Hematopoietic multipotent progenitor cell treated with erythropoietin and hydrocortisone succinate and interleukin-3 and kit ligand, for 15 days (in vitro differentiated cells): Measurements from ENCODE around the gene JARID2.

Experiments
- DNase-seq: peaks from one replicate; pipeline ENCODE4 v3.0.0-alpha.2; 2015; ENCODE audit warnings: low spot score

The JARID2 gene

DNA sequence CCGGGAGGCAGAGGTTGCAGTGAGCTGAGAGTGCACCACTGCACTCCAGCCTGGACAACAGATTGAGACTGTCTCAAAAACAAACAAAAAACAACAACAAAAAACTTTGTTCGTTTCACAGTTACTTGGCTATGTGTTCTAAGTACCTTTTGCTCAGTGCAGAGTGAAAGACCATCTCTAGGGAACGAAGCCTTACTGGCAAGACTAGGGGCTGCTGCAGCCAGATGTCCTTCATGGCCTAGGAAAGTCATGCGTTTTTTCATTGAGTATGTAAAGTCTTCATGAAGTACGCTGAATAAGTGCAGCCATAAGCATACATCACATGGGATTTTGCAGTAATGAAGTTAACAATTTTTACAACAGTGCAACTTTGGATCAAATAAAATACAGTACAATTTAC lies 111.1 kb downstream of the JARID2 start:
- DNase-seq: no peak

DNA sequence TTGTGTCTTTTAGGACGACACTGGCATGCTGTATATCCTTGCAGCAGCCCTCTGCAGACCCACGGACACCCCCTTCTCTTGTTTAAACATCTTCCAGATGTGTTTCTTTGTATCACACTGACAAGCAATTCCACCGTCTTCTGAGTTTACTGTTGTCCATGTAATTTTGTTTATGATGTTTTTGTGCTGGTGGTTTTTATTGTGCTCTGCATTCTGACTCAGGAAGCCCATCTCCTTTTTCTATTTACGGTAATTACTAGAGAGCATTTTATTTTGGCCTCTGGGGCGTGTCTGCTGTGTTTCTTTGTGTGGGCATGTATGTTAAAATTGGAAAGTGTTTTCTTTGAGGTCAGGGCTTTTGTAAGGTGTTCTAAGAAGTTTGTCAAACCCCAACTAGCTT lies 111.9 kb downstream of the JARID2 start:
- no peak for DNase-seq

DNA sequence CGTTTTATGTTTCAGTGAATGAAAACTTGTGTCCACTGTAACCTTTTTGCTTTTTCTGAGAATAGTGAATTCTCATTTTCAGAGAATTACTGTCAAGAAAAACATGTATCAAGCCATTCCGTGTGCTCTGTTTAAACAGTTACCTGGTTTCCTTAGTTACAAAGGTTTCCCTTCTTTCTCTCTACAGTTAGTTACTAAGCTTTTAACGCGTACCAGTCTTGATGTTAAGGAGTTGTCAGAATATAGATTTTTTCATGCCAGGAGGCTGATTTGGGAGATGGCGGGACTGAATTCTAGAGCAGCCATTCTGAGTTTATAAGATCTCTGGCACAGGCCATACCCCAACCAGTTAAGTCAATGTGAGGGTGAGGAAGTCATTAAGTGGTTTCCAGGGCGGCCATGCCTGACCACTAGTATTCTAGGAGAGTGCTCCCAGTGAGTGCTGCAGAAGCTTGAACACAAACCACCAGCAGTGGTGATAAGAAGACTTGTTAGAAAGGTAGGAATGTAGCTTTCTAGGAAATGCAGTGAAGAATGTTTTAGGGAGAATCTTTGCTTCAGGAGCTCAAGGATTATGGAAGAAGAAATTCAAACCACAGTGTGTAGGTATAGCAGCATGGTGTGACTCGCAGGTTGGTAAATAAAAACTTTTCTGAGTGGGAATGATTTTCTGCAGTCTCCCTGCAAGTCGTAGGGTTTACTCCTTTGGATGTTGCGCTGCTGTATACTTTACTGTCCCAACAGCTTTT lies 112.9 kb downstream of the JARID2 start:
- DNase-seq: no peak

DNA sequence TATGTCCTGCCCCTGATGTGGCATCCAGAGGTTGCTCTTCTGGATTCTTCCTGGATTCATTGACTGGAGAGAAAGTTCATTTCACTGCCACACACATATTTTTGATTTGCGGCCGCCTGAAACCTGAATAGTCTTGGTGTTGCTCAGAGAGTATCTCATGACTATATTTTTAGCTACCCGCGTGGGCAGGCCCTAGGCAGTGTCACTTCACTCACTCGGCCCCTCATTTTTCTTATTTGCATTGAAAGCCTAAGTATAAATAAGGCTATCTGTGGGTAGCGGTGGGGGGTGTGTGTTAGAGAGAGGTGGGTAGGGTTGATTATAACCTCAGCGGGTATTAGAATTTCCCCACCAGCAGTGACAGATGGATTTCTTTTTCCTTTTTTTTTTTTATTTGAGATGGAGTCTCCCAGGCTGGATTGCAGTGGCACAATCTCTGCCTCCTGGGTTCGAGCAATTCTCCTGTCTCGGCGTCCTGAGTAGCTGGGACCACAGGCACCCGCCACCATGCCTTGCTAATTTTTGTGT lies 113.5 kb downstream of the JARID2 start:
- no peak for DNase-seq

DNA sequence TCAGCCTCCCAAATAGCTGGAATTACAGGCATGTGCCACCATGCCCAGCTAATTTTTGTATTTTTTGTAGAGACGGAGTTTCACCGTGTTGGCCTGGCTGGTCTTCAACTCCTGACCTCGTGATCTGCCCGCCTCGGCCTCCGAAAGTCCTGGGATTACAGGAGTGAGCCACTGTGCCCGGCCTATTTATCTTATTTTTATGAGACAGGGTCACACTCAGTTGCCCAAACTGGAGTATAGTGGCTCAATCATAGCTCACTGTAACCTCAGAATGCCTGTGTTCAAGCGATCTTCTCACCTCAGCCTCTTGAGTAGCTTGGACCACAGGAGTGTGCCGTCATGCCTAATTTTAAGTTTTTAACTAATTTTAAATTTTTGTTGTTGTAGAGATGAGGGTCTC lies 114.4 kb downstream of the JARID2 start:
- DNase-seq: no peak

DNA sequence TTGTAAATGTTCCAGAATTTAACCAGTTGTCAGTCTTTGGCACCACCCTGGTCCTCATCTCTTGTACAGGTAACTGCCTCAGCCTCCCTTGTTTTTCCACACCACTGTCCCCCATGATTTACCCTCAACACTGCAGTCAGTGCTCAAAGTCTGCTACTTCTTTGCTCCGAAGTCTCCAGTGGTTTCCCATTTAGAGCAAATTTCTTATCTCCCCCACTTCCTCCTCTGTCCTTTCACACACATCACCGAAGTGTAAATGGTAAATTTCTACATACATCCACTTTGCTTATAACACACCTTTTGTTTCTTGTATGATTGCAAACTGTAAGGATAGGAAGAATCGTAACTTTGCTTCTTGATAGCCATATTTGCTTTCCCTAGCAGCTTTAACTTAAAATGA lies 115.3 kb downstream of the JARID2 start:
- no peak for DNase-seq

DNA sequence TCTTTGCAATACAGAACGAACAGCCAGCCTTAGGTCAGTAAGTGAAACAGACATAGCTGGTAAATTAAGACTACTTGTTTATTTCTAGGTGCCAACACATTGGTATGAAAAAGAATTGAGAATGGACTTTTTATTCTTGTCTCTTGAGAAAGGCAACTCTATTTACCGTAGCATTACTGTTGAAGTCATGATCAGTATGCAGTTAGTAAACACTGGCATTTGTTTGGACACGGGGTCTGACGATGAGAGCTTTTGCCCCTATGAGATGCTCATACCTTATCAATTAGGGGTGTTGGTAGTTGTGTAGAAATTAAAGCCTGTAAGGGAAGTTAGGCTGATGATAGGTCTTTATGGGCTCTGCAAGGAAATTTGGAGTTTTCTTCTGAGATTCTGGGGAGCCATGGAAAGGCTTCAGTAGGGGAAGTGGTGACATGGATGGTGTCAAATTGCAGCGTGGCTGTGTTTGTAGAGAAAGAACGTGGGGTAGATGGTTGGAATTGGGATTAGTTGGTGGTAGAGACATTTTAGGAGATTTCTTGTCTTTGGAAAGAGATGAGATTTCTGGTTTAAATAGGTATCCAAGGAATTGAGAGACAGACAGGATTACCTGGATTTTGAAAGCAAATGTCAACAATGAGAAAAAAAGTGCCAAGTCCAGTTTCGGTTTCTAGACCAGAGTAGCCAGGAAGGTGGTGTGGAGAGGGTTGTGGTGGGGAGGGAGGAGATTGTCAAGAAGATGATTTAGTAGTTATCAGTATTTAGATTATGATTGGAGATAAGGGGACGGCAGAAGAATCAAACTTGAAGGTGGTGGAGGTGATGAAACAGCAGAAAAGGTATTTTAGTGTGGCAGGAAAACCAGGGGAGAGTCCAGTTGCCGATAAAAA lies 116.6 kb downstream of the JARID2 start:
- no peak for DNase-seq

DNA sequence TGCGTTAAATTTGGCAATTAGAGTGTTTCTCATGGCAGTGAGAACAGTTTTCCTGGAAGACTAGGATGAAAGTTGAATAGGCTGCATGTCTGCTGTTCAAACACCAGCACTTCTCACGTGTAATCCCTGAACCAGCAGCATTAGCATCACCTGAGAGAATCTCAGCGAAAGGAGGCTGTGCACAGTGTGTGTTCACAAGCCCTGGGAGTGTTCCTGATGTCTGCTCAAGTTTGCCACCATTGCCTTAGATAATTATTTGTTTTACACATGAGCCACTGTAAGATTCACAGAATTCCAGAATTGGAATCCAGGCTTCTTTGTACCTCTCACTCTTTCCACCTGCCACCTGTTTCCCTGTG lies 117.3 kb downstream of the JARID2 start:
- no peak for DNase-seq

DNA sequence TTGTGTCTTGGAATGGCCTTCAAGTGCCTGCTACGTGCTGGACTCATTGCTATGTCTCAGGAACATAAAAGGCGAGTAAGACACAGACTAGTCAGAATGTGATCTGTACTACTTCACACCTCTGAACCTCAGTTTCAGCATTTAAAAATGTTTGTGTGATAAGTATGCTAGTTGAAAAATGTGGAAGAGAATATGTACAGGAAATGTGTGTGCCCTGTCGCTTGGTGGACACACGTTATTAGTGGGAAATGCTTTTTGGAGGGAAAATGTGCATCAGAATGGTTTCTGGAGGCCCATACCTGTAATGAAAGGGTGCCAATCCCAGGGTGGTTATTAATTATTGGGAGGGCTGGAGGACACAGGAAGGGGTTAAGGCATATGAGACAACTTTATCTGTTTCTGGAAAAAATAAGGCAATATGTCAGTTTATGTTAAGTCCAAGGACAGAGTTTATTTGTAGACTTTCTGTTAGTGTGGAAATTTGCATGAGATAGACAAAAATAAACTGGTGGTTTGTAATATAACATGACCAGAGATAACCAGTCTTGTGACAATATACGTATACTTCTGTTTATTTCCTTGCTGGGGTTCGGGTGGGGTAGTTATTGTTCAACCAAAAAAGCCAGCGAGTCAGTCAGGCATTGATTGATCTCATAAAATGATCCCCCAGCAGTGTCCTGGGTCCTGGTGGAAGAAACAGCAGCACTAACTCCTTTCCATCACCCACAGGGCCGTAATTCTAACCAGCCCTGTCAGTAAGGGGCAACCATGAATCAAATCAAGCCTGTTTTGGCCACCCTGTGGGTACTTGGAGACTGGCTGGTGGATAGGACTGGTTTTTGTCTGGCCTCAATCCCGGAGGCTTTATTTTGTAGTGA lies 117.9 kb downstream of the JARID2 start:
- DNase-seq: no peak

DNA sequence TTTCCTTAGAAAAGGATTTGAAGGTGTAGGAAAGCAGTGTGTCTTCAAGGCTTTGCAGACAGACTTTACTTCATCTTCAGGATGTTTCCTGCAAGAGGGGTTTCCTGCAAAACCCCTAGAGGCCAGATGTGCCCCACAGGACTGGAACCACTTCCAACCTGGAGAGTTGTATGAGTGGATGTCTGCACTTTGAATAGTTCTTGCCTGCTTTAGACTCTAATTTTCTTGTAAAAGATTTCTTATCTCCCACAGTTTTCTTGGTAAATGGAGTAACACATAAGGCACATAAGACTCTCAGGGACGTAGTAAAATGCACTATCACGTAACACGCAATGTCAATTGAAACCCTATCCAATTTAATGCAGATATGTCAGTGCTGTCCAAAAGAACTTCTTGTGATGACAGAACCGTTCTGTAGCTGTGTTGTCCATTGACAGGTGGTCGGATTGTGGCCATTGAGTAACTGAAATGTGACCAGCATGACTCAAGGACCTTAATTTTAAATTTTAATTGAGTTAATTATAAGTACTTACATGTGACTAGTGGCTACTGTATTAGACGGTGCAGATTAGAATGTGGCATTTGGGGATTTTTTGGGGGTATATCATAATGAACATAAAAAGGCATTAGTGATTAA lies 118.7 kb downstream of the JARID2 start:
- no peak for DNase-seq

DNA sequence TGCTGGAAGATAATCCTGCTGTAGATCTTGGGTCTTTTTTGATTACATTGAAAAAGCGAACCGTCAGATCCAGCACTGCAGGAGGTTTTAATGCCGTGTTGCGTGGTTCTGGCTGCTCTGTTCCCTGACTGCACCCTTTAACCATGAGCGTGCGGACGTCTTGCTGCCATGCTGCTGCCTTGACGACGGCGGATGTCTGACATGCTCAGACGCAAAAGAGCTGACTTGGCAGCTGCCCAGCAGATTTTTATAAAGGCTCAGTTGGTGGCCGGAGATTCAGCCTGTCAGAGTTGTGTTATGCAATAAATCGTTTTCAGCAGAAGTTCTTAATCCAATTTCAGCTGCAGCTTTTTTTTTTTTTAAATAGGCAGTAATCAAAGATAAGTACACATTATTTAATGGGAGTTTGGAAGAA lies 119.4 kb downstream of the JARID2 start:
- DNase-seq: peak; percentile 82

DNA sequence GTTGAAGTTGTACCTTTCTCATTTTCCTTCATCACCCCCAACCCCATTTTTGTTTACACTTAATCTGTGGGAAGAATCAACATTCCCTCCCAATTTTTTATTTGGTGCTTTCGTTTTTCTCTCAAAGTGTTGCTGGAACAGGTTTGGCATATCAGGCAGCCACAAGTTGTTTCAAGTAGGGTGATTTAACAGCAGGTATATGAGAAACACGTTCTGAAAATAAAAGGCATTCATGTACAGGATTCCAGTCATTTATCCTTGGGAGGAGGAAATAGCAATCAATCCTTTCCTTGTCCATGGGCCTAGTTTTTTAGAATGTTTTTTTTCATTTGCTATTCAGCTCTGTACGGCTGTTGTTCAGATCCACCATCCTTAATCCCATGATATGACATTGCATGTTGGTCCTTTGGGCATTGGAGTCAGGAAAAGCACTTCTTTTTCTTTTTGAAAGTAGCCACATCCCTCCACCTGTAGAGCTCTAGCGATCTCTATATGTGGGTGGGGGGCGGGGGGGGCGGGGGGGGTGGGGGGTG lies 120.2 kb downstream of the JARID2 start:
- DNase-seq: no peak

DNA sequence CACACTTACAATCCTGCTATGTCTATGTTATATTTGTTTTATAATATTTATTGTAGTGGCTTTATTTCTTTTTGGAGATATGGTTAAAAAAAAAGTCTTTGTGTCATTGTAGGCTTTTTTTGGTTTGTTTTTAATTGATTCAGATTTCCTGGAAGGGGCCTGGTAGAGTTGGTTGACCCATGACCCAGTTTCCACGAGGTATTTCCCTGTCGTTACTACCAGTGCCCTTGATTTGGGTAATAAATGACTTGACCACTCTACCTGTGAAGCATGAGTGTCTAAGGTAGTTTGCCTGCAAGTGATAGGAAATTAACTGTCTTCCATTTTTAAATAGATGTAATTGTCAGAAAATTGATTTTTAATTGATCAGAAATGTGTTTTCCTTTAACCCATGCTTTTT lies 121.0 kb downstream of the JARID2 start:
- no peak for DNase-seq

DNA sequence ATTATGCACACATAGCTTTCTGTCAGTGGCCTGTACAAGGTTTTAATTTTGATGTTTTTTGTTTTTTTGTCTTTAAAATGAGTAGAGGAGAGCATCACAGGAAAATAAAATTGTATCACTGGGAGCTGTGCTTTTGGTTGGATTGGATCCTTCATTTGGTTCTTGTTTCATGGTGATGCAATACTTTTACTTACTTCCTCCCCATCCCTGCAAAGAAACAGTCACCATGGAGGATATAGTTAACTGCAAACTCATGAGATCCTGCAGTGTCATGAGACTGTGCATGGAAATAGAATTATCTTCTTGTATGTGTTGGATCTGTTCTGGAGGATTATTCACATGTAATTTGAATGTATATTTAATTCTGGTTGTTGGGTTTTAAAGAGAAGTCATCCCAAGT lies 122.3 kb downstream of the JARID2 start:
- no peak for DNase-seq

DNA sequence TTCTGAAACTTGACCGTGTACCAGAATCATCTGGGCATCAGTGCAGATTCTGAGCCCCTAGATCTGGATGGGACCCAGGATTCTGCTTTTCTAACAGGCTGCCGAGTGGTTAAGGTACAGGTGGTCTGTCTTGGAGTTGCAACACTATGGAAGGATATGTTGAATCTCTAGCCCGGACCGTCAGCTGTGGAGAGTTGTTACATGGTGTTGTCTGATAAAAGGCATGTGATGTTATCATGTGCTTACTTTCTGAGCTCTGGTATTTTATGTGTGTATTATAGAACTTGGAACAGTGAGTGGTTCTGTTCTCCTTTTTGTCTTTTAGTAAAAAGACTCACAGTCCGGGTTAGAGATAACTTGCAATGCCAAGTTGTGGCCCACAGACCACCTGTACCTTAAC lies 123.0 kb downstream of the JARID2 start:
- no peak for DNase-seq

DNA sequence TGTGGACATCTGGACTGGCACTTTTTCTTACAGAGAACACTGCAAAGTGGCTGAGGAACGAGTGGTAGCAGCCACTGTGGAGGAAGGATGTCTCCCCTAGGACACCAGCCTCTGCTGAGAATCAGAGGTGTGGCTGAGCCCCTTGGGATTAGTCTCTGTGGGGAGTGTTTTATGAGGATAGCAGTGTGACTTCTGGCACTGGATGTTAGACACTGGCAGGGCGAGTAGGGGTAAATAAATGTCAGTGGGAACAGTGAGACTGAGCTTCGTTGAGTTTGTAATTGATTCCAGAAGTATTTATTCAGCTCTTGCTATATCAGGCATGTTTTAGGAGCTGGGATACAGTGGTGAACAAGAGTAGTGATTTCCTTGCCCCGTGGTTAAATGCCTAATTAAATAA lies 124.0 kb downstream of the JARID2 start:
- DNase-seq: no peak

DNA sequence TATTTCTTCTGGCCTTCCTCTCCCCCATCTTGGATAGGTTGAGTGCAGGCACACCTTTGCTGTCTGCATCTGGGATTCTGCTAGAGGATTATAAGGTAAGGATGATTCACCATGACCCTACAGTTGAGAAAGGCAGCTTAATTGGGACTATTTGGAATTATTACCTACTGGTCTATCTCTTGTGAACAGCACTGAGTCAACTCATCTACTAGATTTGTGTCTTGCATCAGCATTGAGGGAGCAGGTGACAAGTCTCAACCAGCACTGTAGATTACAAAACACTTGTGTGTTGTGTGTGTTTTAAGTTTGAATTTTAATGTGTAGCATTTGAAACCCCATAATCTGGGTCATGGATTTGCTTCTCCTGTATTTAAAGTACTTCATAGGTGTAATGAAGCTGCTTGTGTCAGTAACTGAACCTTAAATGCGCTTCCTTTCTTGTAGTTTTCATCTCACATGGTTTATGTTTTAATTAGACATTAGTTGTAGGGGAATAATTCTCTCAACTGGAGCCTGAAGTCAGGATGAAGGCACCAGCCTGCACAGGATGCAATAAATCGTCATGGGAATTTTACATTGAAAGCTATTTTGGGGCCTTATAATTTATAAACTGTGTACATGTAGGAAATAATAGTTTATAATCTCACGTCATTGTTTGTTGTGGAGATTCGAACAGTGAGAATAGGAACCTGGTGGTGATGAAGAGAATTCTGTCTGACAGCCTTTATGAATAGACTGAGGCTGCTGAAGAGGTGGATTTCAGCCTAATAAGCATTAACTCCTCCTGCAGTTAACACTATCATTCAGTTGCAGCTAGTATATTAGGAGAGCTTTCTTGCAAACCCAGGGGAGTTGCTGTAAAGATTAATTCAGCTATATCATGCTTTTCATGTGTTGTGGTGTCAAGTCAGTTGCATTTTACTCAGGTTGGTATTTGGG lies 125.1 kb downstream of the JARID2 start:
- DNase-seq: no peak

DNA sequence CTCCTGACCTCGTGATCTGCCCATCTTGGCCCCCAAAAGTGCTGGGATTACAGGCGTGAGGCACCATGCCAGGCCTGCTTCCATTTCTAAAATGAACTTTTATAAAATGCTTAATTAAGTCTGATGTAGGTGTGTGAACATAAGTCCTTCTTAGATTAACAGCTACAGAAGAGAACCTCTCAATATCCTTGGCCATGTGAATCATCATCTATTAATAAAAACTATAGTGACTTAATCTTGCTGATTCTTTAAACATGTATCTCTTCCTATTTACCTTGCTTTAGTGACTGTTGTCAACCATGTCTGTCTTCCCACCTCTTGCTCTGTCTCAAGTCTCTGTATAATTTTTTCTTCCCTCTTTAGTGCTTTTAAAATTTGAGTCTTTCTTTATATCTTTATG lies 127.1 kb downstream of the JARID2 start:
- DNase-seq: no peak

DNA sequence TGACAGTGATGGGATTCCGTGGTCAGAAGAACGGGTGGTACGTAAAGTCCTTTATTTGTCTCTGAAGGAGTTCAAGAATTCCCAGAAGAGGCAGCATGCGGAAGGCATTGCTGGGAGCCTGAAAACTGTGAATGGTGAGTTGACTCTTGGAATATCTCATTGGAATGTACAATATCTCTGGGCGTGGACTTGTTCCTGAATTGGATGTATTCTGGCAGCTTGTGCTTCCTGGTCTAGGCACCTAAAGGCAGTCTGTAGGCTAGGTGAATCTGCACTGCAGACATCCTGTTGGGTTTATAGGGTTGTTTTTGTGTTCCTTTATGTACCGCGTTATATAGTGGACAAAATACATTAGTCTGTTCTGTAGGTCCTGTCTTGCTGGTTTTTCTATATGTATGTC lies 128.2 kb downstream of the JARID2 start:
- DNase-seq: no peak

DNA sequence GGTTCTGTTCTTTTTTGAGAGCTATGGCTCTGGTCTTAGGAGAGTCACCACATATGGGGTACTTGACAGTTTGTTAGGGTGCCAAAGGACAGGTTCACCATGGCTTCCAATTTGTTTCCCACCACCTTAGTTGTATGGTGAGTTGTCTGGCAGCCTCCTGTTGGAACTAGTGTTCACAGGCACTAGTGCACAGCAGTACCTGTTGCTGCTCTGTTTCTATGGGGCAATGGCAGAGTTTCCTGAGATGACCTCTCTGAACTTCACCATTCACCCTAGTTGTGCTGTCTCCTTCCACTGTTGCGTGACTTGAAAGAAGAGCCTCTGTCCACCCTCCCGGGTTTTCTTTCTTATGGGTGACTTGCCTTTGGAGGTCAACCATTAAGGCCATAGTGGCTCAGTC lies 129.1 kb downstream of the JARID2 start:
- DNase-seq: no peak
